GM06990 (cell line): ENCODE results near the gene NCBP2L.

Source experiments
- DNase-seq: peaks from one replicate; pipeline ENCODE4 v3.0.0-alpha.2; 2011; ENCODE audit not compliant: insufficient read length; ENCODE audit errors: extremely low read depth
- H3K27me3 ChIP-seq: replicated peaks from 2 replicates; pipeline ENCODE4 v1.6.0; 2011; ENCODE audit warnings: low read length; ENCODE audit not compliant: control insufficient read depth, insufficient read depth
- H3K36me3 ChIP-seq: 2 replicates; pipeline ENCODE4 v1.5.1; 2011; ENCODE audit warnings: low read length; ENCODE audit not compliant: control insufficient read depth, insufficient read depth
- H3K4me3 ChIP-seq: replicated peaks from 2 replicates; pipeline ENCODE4 v1.5.1; 2011; ENCODE audit warnings: low read depth, mild to moderate bottlenecking, control low read depth, low read length
- TF ChIP-seq, protein P1 (sequence below): IDR thresholded peaks from 2 replicates; pipeline ENCODE4 v1.5.1; 2011; ENCODE audit warnings: low read length, control low read depth, mild to moderate bottlenecking, inconsistent platforms; ENCODE audit not compliant: insufficient read depth, poor library complexity, severe bottlenecking

Gene NCBP2L

GRCh38 chrX:107739541-107739940 lies 38.0 kb upstream of the NCBP2L start:
- Histone ChIP-seq H3K36me3 (no peaks in the 10 kb centered on the region), H3K4me3 (no peak overlapping the region), H3K27me3 (no peaks in the 10 kb centered on the region; the same call in none of the 2 replicates)
- TF ChIP-seq, protein P1, sequence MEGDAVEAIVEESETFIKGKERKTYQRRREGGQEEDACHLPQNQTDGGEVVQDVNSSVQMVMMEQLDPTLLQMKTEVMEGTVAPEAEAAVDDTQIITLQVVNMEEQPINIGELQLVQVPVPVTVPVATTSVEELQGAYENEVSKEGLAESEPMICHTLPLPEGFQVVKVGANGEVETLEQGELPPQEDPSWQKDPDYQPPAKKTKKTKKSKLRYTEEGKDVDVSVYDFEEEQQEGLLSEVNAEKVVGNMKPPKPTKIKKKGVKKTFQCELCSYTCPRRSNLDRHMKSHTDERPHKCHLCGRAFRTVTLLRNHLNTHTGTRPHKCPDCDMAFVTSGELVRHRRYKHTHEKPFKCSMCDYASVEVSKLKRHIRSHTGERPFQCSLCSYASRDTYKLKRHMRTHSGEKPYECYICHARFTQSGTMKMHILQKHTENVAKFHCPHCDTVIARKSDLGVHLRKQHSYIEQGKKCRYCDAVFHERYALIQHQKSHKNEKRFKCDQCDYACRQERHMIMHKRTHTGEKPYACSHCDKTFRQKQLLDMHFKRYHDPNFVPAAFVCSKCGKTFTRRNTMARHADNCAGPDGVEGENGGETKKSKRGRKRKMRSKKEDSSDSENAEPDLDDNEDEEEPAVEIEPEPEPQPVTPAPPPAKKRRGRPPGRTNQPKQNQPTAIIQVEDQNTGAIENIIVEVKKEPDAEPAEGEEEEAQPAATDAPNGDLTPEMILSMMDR, result no peak
- DNase-seq, result no peak

DNA sequence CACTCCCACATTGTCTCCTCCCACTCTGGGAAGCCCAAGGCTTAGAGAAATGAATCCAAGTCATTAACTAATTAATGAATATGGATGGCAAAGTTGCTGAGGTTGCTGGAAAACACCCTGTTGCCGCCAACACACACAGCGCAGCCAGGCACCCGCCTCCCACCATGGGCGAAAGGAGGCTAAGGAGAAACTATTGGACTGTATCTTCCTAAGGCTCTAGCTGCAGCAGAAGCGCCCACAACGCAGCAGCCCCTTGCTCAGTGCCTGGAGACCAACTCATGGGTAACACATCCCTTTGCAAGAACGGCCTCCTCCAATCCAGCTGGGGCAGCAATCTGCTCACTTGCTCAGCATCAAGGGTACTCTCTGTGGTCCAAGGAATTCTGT lies 36.1 kb upstream of the NCBP2L start:
- TF ChIP-seq, protein P1, result no peak
- no peak for DNase-seq
- Histone ChIP-seq H3K4me3 (no peak overlapping the region), H3K27me3 (no peaks in the 10 kb centered on the region; the same call in none of the 2 replicates), H3K36me3 (no peaks in the 10 kb centered on the region)

DNA sequence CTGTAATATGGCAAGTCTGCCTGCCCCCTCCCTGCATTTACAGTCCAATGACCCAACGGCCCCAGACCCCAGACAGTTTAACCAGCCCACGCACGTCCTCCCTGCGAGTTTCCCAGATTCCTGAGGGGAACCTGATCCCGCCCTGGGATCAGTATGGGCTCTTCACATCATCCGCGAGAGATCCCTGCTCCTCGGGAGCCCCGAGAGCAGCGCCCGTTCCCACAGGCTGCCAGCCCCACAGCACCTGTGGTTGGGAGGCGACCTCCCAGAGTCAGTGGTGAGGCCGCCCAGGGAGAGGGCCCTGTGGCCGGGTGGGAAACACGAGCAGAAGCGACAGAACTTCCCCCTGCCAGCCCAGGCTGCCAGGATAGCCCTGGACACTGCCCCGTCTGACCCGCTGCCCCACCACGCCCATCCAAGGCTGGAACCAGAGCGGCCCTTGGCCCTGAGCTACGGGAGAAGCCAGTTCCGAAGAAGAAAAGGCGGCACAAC lies 34.8 kb upstream of the NCBP2L start:
- no peak for DNase-seq
- Histone ChIP-seq H3K27me3 (no peaks in the 10 kb centered on the region; the same call in none of the 2 replicates), H3K36me3 (no peaks in the 10 kb centered on the region), H3K4me3 (no peak overlapping the region)
- TF ChIP-seq, protein P1, result no peak

- TF ChIP-seq, protein P1, result no peak
- no peaks in the 10 kb centered on the region; the same call in none of the 2 replicates for H3K27me3 ChIP-seq
- no peak for DNase-seq
- no peaks in the 10 kb centered on the region for H3K36me3 ChIP-seq
- no peak overlapping the region for H3K4me3 ChIP-seq
Measured at GRCh38 chrX:107743995-107744394, 33.5 kb upstream of the NCBP2L start.

DNA sequence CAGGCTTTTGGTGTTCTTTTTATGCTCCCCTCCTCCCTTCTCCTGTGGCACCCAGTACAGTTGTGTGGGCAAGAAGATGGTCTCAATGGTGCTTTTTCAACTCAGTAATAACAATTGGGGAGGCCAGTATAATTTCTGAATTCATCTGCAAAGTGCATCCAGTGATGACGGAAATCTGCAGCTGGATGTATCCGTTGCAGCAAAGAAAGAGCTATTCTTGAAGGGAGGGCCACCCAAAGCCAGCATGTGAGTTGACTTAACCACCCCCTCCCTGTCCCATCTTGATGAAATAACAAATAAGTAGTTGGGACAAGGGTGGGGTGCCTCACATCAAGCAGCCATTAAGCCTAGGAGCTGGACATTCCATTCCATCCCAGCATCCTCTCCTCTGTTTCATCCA lies 32.7 kb upstream of the NCBP2L start:
- no peak for DNase-seq
- Histone ChIP-seq H3K4me3 (no peak overlapping the region), H3K36me3 (no peaks in the 10 kb centered on the region), H3K27me3 (no peaks in the 10 kb centered on the region; the same call in none of the 2 replicates)
- TF ChIP-seq, protein P1, result no peak
